GM20431 (cell line): ENCODE data around the gene CDX1.

Experiments used
- in situ Hi-C: fragments of 300-500 bp; cut with MseI, MboI; formaldehyde crosslinking; loops from one replicate; pipeline ENCODE4 v1.15.0; 2020; ENCODE audit warnings: low sequenced_read_pairs; ENCODE audit not compliant: unreplicated experiment

The CDX1 gene

DNA sequence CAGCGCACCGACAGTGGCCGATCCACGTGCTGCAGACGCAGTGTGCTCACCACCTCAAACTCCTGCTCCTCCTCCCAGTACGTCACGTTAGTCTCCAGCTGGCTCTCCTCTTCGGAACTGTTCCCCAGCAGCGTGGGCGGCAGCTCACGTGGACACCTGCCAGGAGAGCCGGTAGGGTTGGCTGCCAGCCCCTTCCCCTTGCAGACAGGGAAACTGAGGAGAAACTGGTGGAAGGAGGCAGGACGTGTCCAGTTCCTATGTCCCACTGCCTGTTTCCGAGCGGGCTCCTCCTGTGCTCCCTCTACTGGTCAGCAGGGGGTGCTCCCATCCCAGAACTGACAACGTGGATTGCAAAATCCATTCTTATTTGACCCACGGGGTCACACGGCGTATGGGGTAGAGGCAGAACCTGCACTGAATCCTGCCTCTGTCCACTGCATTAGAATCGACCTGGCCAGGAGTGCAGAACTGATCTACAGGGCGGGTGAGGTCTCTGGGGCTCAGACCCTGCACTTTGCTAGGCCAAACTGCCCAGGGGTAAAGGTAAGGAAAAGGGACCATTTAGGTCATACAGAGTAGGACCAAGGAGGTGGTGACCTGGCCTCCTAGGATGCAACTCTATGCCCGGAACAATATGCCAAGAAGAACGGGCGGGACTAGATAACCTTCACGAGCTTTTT lies 36.6 kb upstream of the CDX1 start:
- in situ Hi-C loops, result loop anchor here (10.0 kb wide), 1 partner anchor 55 kb away; no protein-coding TSS in a partner anchor

DNA sequence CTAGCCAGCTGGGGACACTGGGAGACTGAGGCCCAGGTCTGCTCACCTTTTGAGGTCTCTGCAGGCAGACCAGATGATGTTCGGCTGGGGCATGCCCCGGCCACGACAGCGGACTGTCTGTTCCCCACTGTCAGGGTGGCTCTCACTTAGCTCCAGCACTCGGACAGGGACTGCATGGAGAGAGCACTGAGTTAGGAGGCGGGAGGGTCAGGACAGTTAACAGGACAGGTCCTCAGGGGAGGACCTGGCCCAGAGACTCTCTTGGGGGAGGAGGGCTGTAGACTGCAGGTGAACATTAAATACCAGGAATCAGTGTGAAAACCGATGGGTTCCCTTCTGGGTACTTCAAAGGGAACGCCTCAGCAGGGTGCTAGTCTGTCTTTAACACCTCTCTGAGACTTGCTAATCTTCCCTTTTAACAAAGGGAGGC lies 36.1 kb upstream of the CDX1 start:
- in situ Hi-C loops, result no loop called here

DNA sequence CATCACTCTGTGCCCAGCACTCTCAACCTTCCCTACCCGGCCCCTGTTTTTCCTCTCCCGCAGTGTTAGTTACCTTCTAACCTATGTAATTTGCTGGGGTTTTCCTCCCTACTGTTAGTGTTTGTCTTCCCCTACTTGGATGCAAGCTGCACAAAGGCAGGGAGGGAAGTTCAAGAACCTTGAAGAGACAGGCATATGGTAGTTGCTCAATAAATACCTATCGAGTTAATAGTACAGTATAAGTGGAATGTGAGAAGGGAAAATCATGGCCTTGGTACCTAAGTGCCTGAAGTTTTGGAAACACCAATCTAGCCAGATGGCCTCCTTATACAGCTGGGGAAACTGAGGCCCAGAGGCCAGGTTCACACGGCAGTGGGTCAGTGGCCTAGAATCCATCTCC lies 35.1 kb upstream of the CDX1 start:
- in situ Hi-C loops, result no loop called here

DNA sequence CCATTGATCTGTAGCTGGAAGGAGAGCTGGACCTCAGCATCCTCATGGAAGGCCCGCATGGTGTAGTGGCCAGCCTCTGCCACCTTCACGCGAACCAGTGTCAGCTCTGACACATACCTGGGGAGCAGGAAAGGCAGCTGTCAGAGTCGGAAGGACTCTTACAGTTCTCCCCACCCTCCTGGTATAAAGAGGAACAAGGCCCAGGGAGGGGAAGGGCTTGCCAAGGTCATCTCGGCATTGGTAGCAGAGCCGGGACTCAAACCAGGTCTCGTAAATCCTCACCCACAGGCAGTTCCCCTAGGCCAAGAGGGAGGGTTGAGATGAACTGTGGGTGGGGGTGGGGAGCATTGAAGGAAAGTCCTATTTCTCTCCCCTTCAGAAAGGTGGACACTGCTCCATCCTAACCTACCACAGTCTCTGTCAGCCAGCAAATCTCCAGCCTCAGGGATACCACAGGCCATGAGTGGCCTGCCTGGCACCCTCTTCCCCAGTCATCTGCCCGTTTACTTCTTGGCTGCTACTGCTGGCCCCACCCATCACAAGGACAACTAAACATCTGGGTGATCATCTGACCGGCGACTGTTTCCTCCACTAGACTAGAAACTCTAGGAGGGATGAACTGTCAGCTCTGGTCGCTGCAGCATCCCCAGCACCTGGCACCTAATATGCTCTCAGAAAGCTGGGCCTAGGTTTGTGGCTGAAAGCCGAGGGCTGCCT lies 34.4 kb upstream of the CDX1 start:
- in situ Hi-C loops, result no loop called here

DNA sequence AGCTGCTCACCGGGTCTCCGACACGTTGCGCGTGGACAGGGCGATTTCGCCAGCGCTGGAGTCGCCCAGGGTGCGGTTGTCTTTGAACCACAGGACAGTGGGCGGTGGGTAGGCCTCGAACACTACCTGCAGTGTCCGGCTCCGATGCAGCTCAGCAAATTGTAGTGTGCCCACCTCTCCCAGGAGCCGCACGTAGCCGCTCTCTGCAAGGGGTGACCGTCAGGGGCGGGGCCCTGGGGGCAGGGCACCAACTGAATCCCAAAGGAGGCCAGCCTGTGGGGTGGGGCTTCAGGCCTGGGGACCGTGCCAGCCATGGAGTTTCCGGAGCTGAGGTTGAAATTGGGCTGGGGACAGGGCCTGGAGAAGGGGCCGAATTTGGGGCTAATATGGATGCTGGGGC lies 33.8 kb upstream of the CDX1 start:
- in situ Hi-C loops, result no loop called here

DNA sequence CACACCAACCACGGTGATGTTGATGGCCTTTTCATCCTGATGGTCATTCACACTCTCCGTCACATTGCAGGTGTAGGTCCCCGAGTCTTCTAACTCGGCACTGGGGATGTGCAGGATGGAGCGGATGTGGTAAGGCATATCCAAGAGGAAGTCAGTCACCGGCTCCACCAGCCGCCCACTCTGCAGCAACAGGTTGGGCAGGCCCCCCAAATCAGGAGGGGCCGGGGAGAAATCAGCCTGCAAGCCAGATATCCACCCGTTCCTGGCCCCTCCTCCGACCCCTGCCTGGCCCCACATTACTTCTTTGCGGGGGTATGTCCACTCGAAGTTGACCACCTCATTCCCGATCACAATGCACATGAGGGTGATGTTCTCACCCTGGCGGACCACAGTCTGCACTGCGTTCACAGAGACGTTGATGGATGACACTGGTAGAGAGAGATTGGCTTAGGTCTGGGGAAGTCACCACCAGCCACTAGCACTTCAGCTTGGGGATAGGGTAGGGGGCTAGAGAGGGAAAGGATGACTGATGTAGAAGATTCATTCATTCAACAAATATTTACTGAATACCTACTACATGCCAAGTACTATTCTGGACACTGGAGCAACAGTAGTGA lies 32.9 kb upstream of the CDX1 start:
- in situ Hi-C loops, result no loop called here

DNA sequence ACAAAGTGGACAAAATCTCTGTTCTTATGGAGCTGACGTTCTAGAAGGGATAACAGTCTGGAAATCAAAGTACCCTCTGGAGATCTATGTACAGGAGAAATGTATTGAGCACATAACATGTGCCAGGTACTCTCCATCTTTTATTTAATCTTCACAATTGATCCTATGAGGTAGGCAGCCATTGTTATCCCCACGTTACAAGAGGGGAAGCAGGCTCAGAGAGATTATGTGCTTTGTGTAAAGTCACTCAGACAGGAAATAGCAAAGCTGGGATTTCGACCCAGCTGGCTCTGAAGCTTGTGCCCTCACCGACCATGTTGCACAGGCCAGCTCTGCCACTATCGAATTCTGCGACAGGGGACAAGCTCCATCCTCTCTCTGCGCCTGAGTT lies 32.4 kb upstream of the CDX1 start:
- in situ Hi-C loops, result no loop called here

DNA sequence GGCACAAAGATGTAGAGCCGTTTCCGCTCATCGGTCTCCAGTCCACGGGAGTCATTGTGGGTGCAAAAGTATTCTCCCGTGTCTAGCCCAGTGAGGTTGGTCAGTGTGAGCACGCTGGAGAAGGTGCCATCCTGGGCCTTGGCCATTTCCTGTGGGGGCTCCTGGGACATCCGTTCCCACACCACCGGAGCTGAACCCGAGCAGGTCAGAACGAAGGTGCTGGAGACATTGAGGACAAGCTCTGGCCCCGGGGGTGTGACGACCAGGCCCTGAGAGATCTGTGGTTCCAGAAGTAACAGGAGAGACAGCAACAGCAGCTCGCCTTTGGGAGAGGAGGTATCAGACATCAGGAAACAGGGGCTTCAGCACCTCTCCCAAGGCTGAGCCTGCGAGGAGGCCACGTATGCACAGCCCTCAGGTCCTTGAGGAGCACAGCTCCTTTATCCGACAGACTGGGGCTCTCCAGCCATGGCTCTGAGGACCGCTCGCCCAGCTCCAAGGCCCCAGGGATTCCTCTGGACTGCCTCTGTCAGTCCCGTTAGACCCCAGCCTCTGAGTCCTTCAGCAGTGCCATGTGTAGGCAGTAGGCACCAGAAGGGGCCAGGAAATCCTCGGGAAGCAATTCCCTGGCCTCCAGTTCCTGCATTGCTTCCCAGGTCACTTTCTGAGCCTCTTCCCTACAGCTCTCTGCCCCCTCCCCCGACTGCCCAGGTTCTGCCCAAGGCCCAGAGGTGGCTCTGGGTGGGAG lies 30.8 kb upstream of the CDX1 start:
- in situ Hi-C loops, result no loop called here

DNA sequence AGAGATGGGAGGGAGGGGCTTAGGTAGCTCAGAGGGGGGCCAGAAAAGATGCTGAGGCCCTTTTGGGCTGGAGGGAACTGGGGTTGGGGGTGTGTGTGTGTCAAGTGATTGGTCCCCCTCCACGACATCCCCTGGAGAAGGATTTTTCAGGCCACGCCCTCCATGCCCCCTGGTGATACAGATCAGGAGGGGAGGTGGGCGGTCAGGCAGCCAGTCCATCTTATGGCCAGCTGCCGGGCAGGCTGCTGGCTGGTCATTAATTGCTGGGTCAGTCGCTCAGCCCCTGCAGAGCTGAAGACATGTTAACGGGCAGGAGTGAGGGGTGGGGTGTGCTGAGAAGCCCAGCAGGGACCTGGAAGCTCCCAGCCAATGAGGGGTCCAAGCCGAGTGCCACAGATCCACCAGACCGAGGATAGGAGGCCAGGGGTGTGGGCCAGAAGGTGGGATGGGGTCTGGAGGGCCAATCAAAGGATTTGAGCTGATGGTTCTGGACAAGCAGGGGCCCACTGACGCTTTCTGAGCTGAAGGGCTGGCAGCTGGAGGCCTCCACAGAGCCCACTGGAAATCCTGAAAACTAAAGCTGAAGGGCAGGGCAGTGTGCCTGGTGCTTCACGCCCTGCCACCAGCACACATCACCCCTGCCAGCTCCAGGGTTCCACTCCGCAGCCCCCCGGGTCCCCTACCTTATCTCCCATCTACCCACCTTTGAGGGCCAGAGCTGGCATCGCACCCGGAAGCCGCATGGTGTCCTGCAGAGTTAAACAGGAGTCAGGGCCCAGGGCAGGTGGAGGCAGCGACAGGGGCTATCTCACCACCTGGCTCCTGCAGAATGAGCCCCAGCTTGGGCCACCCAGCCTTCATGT lies 30.0 kb upstream of the CDX1 start:
- in situ Hi-C loops, result no loop called here

DNA sequence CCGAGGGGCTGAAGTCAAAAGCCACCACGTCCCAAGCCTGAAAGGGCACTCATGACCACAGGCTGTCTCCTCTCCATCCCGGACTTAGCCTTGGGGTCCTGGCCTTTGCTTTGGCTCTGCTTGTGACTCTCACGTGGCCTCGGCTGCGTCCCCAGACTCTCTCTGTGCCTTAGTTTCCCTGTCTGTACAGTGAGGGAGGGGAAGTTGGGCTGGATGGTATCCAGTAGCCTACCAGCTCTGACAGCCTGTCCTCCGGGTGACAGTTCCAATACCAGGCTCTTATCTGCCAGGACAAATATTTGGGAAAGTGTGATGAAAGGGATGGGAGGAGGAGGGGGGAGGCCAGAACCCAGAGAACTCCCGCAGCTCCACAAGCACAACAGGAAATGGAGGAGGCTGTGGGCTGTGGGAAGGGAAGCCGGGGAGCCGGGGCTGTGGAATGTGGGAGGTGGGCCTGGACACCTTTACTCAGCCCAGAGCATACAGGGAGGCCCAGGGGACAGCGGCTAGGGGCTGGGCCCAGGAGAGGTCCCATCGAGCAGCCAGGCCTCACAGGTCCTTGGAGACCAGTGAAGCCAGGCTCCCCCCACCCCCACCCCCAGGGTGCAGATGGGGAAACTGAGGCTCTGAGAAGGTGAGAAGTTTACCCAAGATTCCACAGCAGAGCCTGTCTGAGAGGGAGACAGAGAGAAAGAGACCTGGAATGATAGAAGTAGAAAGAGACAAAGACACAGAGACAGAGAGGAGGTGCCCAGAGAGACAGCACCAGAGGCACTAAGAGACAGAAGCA lies 29.2 kb upstream of the CDX1 start:
- in situ Hi-C loops, result no loop called here

DNA sequence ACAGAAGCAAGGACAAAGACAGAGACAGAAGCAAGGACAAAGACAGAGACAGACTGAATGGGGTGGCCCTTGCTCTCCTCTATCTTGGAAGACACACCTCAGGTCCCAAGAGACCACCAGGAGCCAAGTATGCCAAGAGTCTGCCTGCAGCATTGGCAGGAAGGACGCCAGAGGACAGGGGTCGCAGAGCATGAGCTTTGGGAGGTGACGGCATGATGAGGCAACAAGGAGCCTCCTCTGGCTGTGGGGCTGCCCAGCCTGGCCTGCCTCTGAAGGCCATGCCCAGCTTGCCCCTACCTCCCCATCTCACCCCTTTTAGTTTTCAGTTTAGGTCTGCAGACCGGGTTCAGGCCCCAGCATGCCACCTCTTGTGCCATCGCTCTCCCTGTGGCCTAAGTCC lies 28.6 kb upstream of the CDX1 start:
- in situ Hi-C loops, result no loop called here

DNA sequence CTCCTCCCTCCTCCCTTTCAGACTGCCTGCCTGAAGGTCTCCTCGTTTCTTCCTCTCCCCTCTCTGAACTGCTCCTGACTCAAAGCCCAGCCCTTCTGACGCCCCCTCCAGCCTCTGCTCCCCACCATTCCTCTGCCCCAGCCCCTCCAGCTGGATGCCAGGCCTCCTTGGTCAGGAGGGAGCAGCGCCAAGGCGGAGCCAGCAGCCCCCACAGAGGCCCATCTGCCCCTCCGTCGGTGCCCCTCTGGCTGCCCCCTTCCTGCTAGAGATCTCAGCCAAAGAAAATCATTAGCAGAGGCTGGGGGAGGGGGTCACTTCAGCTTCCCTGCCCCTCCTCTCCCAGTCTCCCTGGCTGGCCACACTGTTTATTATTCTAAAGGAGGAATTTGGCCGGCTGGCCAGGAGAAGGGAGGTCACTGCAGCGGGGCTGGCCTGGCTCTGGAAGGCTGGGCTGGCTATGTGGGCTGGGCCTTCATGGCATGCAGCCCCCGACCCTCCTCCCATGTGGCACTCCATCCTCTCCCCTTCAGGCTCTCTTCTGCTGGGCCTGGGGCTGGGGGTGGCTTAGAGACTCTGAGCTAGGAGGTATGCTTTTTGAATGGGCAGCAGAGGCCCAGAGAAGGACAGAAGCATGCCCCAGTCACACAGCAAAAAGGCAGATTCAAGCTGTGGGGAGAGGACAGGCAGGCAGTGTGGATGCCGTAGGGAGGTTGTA lies 27.9 kb upstream of the CDX1 start:
- in situ Hi-C loops, result no loop called here

DNA sequence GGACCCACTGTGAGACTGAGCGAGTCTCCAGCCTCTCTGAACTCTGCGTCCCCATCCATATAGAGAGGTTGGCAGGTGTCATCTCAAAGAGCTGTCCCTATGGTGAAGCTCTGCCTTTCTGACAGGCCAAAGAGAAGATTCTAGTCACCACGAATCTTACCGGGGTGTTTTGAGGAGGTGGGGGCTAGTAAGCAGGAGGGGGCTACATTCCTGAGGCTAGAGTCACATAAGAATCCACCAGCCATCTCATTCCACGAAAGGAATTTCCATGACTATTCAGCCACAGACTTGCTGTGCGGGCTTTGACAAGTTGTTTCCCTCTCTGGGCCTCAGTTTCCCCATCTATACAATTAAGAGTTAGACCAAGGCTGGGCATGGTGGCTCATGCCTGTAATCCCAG lies 27.2 kb upstream of the CDX1 start:
- in situ Hi-C loops, result no loop called here

DNA sequence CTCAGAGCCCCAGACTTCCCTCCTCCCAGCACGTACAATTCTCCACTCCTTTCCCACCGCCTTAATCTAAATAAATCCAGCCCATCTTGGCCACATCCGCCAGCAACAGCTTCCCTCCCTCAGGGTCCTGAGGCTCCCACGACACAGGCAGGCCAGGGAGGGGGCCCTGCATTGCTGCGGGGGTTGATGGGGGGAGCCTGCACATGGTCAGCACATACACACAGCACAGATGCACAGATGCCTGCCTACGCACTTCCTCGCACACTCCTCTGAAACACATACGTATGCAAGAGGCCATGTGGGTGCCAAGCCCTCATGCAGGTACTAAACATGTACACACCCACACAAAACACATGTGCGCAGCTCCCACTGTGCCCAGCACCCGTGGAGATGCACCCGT lies 25.7 kb upstream of the CDX1 start:
- in situ Hi-C loops, result no loop called here

DNA sequence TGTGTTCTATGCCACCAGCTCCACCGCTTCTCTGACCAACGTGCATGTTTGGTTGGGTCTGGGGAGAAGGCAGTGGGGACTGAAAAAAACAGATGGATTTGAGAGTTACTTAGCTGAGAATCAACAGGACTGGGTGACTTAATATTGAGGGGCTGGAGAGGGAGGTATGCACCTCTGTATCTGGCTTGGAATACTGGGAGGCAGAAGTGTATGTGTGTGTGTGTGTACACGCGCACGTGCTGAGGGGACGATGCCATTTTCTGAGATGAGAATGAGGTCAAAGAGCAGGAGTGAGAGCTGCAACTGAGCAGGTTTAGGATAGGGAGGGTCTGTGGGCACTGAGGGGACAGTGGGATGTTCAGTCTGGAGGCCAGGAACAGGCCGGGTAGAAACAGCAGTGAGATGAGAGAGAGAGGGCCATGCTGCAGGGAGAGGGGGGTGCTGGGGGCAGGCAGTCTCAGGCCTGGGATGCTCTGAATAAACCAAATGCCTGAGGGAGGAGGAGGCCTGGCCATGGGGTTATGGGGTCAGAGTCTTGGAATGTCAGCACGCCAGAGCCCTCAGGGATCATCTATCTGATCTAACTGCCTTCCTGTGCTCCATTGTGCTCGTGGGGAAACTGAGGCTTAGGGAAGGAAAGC lies 24.9 kb upstream of the CDX1 start:
- in situ Hi-C loops, result no loop called here

DNA sequence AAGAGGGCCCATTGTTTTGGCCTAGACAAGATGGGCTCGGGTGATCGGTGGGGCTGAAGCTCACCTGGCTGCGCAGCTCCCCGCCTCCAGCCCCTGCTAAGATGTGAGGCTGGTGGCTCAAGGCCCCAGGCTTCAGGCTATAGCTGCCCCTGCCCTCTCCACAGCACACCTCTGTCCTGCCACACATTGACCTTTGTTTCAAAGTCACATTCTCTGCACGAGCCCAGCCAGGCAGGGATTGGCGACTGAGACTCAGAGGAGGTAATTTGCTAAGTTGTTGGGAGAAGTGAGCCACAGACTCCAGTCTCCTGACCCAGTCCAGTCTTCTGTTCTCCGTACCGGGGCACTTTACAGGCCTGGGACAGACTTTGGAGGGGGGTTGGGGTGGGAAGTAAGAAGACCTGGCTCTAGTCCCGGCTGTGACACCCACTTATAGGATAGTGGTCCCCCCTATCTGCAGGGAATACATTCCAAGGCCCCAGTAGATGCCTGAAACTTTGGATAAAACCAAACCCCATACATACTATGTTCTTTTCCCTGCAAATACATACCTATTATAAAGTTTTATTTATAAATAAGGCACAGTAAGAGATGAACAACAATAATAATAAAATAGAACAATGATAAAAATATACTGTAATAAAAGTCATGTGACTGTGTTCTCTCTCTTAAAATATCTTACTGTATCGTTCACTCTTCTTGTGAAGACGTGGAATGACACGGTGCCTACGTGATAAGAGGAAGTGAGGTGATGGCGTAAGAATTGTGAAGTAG lies 24.2 kb upstream of the CDX1 start:
- in situ Hi-C loops, result no loop called here

DNA sequence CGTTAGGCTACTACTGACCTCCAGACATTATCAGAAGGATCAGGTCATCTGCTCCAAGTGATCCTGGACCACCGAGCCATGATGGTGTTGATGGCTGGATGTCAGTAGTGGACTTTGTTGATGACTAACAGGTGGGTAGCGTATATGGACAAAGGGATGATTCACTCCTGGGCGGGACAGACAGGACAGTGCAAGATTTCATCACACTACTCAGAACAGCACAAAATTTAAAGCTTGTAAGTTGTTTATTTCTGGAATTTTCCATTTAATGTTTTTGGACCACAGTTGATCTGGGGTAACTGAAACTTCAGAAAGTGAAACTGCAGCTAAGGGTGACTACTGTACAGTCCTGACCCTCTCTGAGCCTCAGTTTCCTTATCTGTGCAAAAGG lies 23.6 kb upstream of the CDX1 start:
- in situ Hi-C loops, result no loop called here
